Erythroblast (primary cell): ENCODE measurements around the gene PRCC.
A peak's percentile ranks its signal among the peaks of the same experiment; 100 is the strongest.

Source experiments
- DNase-seq, 2 experiments: peaks; one replicate each; lab custom pipeline; 2025; lab: John Stamatoyannopoulos, UW
- GATA1 ChIP-seq: IDR thresholded peaks from 2 replicates; pipeline ENCODE4 v1.6.1; 2011; ENCODE audit warnings: low read depth, mild to moderate bottlenecking, control low read depth, low read length, moderate library complexity
- POLR2A ChIP-seq: IDR thresholded peaks from 2 replicates; pipeline ENCODE4 v1.6.1; 2011; ENCODE audit warnings: mild to moderate bottlenecking, low read length

The PRCC gene

DNA sequence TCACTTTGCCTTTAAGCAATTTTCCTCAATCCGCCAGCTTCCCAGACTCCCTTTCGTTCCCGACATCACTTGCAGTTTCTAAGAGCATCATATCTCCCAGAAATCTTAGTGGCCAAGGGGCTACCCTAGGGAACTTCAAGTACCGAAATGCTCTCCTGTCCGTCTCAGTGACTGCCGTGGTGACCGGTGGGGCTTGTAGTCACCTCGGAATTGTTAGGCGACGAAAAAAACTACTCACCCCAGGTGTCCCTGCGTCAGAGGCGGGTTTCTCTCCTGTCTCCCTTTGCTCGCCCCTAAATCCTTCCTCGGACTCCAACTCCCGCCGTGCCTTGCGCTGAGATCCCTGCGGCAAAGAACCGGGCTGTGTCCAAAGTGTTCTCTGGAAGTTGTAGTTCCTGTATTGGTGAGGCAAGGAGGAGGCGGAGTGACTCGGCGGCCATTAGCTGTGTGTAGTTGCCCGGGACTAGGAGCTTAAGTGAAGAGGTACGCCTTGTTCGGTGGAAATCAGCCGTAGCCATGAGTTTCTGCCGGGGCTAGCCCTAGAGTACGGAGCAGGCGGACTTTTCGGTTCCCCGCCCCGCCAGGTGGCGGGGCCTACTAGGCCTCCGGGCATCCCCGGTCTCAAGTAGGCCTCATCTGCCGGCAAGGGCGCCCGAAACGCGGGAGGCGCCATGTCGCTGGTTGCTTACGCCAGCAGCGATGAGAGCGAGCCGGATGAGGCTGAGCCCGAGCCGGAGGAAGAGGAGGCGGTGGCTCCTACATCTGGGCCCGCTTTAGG is at the start of gene PRCC:
Gene PRCC (plus strand): TSS at position 435 of the 778 bp plus-strand sequence. CDS start 237 bp downstream, at position 672.
- peak; percentile 99 for DNase-seq
- TF ChIP-seq POLR2A = peak; percentile 58
- no peak for TF ChIP-seq GATA1

DNA sequence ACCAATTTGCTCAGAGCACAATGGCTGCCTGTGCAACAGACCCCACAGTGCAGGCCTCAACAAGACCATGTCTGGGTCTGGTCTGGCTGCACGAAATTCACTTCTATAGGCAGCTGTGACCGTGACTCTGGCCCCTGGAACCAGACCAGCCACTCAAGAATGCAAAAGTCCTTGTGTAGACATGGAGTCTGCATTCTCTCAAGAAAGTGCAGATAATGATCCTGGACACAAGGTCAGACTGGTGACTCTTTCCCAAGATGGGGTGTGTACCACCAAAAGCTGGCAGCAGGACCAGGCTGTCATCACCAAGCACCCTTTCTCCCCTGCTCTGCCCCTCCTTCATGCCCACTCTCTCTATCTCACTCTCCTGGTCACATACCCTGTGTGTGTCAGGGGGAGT is 46.2 kb upstream of the PRCC start:
- no peak for DNase-seq
- TF ChIP-seq POLR2A = no peak
- no peak for TF ChIP-seq GATA1

- TF ChIP-seq GATA1 (no peak), POLR2A (no peak)
- DNase-seq = no peak
Measured at GRCh38 chr1:156721535-156721934, 45.8 kb upstream of the PRCC start.

GRCh38 chr1:156725683-156726280 is 41.6 kb upstream of the PRCC start:
- peak; percentile 87 to 93 for DNase-seq
- TF ChIP-seq POLR2A = no peak
- no peak for TF ChIP-seq GATA1

- TF ChIP-seq GATA1 (no peak), POLR2A (no peak)
- DNase-seq = peak; percentile 82 to 85
Measured at GRCh38 chr1:156726549-156727226, 40.6 kb upstream of the PRCC start.

- no peak for TF ChIP-seq GATA1
- no peak for TF ChIP-seq POLR2A
- DNase-seq = no peak
Measured at GRCh38 chr1:156727492-156727891, 39.8 kb upstream of the PRCC start.

DNA sequence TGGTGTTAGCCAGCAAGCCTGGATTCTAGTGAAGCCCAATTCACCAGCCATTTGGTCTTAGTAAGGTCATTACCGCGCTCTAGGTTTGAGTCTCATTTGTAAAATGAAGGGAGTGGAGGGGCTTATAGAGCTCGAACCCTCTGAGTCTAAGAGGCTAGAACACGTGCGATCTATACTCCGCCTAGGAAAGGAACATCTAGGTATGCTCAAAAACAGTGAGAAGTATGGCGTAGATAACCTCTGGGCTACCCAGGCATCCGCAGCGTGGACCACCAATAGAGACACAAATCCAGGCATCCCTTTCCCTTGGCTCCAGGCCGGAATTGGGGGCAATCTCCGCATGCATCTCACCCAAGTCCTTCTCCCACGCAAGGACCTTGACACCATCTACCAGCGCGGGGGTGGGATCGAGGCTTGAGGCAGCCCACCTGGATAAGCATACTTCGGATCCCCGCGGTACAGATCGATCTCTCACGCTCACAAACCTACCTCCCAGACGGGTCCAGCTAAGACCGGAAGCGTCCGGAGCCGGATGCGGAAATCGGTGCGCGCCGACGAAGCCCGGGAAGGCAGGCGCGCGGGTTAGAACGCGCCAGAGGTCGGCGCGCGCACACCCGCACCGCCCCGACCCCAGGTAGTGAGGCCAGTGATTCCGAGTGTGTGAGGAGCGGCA is 39.3 kb upstream of the PRCC start, which contains the start of gene METTL25B:
Gene METTL25B (plus strand): TSS at position 544 of the 673 bp plus-strand sequence. CDS start 636 bp downstream, outside the sequence.
- peak; percentile 55 for TF ChIP-seq POLR2A
- TF ChIP-seq GATA1 = no peak
- DNase-seq = peak; percentile 93

DNA sequence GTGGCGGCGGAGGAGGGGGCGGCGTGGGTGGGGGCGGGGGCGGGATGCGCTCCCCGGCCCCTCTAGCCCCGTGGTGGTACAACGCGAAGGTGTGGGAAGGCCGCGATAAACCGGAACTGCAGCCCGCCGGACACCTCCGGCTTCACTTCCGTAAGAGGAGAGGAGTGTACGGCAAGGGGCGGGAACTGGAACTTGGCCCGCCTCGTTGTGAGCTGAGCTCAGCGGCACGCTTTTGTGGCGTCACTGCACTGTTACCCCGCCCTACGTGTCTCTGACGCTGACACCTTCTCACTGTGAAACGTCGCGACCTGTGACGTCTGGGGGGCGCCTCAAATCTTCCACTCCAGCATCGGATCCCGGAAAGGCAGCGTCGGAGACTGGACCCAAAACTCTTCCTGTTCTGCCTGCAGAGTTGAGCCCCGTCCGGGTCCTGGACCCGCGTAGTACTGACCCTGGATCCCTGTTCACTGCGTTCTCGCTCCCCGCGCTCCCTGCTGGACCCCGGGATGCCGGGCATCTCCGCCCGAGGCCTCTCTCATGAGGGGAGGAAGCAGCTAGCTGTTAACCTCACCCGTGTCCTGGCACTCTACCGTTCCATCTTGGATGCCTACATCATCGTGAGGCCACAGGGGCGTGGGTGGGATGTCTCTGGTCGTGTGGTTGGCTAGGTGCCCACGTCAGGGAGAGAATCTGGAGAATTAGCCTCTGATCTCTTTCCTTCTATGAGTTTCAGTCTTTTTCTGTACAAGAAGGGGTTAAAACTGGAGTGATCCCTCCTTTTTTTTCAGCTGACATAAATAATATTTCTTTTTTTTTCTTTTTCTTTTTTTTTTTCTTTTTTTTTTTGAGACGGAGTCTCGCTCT is 38.5 kb upstream of the PRCC start, which contains the start of gene ISG20L2:
Gene ISG20L2 (minus strand): TSS at position 168 of the 864 bp plus-strand sequence. CDS start 1,114 bp downstream, outside the sequence.
- TF ChIP-seq GATA1 (no peak), POLR2A (peak; percentile 94)
- peak; percentile 99 for DNase-seq

- no peak for TF ChIP-seq POLR2A
- TF ChIP-seq GATA1 = no peak
- DNase-seq = no peak
Measured at GRCh38 chr1:156733989-156734584, 33.2 kb upstream of the PRCC start.

- TF ChIP-seq GATA1 = no peak
- TF ChIP-seq POLR2A = no peak
- DNase-seq = no peak
Measured at GRCh38 chr1:156738407-156738806, 28.9 kb upstream of the PRCC start.

- TF ChIP-seq POLR2A = no peak
- TF ChIP-seq GATA1 = no peak
- no peak for DNase-seq
Measured at GRCh38 chr1:156738916-156739315, 28.4 kb upstream of the PRCC start.

- no peak for TF ChIP-seq POLR2A
- DNase-seq = no peak
Measured at GRCh38 chr1:156740237-156740740, 27.0 kb upstream of the PRCC start.
